H1 (cell line): ENCODE measurements around the gene CNBD2. TPM values are rescaled to one million over a fixed set of nuclear protein-coding genes. Genes with fewer than 3 reads are reported as not detected.

ENCODE experiments used
- HDAC2 ChIP-seq, 2 experiments: fragments of 300-600 bp in 1 of 2; sonication (generic) in 1 of 2; IDR thresholded peaks; 2 replicates each; pipeline ENCODE4 v1.6.1; 2011 to 2012; ENCODE audit warnings: low read depth in 2 of 2, low read length in 2 of 2, mild to moderate bottlenecking in 2 of 2, moderate library complexity in 2 of 2, borderline replicate concordance in 1 of 2, inconsistent platforms in 1 of 2
- KDM4A ChIP-seq: IDR thresholded peaks from one replicate; pipeline ENCODE4 v1.7.1; 2012; ENCODE audit warnings: low read depth, mild to moderate bottlenecking, moderate library complexity, low read length, inconsistent platforms; ENCODE audit not compliant: severe bottlenecking
- KDM5A ChIP-seq: fragments of 200-600 bp; IDR thresholded peaks from 2 replicates; pipeline ENCODE4 v1.7.1; 2012; ENCODE audit warnings: mild to moderate bottlenecking, low read length, inconsistent platforms, mixed read lengths
- NRF1 ChIP-seq: IDR thresholded peaks from 2 replicates; pipeline ENCODE4 v1.6.1; 2011; ENCODE audit warnings: mild to moderate bottlenecking, low read depth, low read length, improper control_type of control experiment
- PHF8 ChIP-seq: fragments of 200-600 bp; sonication (generic); conservative IDR thresholded peaks from 2 replicates; pipeline ENCODE4 v1.7.1; 2012; ENCODE audit warnings: low read depth, mild to moderate bottlenecking, inconsistent platforms, low read length, moderate library complexity
- POLR2AphosphoS5 ChIP-seq: IDR thresholded peaks from 2 replicates; pipeline ENCODE4 v1.6.1; 2011; ENCODE audit warnings: low read depth, low read length
- SP4 ChIP-seq: IDR thresholded peaks from 2 replicates; pipeline ENCODE4 v1.6.1; 2012; ENCODE audit warnings: low read length, inconsistent platforms
- SRF ChIP-seq: IDR thresholded peaks from 2 replicates; pipeline ENCODE4 v1.6.1; 2011; ENCODE audit warnings: mild to moderate bottlenecking, low read depth, low read length, moderate library complexity
- TBP ChIP-seq: IDR thresholded peaks from 2 replicates; pipeline ENCODE4 v1.6.1; 2011; ENCODE audit warnings: low read depth, low read length, improper control_type of control experiment
- YY1 ChIP-seq: IDR thresholded peaks from 2 replicates; pipeline ENCODE4 v1.6.1; 2011; ENCODE audit warnings: low read depth, mild to moderate bottlenecking, low read length
- polyA plus RNA-seq, 7 experiments: library from polyadenylated mRNA; depleted of rRNA in 3 of 7; stranded (reverse) in 5 of 7; unstranded in 2 of 7; fragments of >200 nt in 5 of 7; fragments of 200-250 nt in 2 of 7; gene quantifications; 1 replicate in 5 of 7; 2 replicates in 1 of 7; 4 replicates in 1 of 7; pipeline versions ENCODE4 v1.2.1 to v1.2.3, GENCODE V29; 2011 to 2013; ENCODE audit warnings: missing spikeins in 2 of 7, mixed read lengths in 2 of 7
- total RNA-seq: library from RNA; stranded (reverse); fragmentation: NEBNext Ultra II Directional; extraction: Animal tissue kit (Norgen Biotek cat#: 25700); gene quantifications from 2 replicates; pipeline ENCODE4 v1.2.1, GENCODE V29; 2021
- TF ChIP-seq, protein P1 (sequence below): fragments of 300-600 bp; sonication (generic); IDR thresholded peaks from 2 replicates; pipeline ENCODE4 v1.7.1; 2012; ENCODE audit warnings: low read length, moderate library complexity, mild to moderate bottlenecking, inconsistent platforms; ENCODE audit not compliant: insufficient replicate concordance

Gene CNBD2
- total and polyA plus RNA-seq, 2 of the 8 experiments (the other 6 are each of a cell fraction or from before 2014, with no cell fraction given) = 2.6 to 4.5 TPM

DNA sequence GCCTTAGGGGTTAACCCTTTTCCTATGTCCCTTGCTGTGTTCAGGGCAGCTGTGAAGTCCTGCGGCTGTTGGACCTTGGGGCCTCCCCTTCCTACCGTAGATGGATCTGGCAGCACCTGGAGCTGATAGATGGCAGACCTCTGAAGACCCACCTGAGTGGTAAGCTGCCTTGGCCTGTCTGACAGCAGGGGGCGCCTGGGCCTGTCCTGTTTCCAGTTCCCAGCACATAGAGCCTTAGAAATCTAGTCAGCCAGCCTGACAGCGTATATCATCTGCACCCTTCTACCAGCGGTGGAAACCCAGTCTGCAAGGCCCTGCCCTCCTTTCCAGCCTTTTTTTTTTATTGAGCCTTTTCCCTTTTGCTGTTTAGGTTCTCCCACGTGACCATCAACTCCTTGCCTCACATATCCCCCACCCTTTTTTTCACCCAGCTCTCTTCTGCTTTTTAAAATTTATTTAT lies 26.6 kb downstream of the CNBD2 start (continued):
- TF ChIP-seq, protein P1, sequence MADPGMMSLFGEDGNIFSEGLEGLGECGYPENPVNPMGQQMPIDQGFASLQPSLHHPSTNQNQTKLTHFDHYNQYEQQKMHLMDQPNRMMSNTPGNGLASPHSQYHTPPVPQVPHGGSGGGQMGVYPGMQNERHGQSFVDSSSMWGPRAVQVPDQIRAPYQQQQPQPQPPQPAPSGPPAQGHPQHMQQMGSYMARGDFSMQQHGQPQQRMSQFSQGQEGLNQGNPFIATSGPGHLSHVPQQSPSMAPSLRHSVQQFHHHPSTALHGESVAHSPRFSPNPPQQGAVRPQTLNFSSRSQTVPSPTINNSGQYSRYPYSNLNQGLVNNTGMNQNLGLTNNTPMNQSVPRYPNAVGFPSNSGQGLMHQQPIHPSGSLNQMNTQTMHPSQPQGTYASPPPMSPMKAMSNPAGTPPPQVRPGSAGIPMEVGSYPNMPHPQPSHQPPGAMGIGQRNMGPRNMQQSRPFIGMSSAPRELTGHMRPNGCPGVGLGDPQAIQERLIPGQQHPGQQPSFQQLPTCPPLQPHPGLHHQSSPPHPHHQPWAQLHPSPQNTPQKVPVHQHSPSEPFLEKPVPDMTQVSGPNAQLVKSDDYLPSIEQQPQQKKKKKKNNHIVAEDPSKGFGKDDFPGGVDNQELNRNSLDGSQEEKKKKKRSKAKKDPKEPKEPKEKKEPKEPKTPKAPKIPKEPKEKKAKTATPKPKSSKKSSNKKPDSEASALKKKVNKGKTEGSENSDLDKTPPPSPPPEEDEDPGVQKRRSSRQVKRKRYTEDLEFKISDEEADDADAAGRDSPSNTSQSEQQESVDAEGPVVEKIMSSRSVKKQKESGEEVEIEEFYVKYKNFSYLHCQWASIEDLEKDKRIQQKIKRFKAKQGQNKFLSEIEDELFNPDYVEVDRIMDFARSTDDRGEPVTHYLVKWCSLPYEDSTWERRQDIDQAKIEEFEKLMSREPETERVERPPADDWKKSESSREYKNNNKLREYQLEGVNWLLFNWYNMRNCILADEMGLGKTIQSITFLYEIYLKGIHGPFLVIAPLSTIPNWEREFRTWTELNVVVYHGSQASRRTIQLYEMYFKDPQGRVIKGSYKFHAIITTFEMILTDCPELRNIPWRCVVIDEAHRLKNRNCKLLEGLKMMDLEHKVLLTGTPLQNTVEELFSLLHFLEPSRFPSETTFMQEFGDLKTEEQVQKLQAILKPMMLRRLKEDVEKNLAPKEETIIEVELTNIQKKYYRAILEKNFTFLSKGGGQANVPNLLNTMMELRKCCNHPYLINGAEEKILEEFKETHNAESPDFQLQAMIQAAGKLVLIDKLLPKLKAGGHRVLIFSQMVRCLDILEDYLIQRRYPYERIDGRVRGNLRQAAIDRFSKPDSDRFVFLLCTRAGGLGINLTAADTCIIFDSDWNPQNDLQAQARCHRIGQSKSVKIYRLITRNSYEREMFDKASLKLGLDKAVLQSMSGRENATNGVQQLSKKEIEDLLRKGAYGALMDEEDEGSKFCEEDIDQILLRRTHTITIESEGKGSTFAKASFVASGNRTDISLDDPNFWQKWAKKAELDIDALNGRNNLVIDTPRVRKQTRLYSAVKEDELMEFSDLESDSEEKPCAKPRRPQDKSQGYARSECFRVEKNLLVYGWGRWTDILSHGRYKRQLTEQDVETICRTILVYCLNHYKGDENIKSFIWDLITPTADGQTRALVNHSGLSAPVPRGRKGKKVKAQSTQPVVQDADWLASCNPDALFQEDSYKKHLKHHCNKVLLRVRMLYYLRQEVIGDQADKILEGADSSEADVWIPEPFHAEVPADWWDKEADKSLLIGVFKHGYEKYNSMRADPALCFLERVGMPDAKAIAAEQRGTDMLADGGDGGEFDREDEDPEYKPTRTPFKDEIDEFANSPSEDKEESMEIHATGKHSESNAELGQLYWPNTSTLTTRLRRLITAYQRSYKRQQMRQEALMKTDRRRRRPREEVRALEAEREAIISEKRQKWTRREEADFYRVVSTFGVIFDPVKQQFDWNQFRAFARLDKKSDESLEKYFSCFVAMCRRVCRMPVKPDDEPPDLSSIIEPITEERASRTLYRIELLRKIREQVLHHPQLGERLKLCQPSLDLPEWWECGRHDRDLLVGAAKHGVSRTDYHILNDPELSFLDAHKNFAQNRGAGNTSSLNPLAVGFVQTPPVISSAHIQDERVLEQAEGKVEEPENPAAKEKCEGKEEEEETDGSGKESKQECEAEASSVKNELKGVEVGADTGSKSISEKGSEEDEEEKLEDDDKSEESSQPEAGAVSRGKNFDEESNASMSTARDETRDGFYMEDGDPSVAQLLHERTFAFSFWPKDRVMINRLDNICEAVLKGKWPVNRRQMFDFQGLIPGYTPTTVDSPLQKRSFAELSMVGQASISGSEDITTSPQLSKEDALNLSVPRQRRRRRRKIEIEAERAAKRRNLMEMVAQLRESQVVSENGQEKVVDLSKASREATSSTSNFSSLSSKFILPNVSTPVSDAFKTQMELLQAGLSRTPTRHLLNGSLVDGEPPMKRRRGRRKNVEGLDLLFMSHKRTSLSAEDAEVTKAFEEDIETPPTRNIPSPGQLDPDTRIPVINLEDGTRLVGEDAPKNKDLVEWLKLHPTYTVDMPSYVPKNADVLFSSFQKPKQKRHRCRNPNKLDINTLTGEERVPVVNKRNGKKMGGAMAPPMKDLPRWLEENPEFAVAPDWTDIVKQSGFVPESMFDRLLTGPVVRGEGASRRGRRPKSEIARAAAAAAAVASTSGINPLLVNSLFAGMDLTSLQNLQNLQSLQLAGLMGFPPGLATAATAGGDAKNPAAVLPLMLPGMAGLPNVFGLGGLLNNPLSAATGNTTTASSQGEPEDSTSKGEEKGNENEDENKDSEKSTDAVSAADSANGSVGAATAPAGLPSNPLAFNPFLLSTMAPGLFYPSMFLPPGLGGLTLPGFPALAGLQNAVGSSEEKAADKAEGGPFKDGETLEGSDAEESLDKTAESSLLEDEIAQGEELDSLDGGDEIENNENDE = no peak
- peak; percentile 68 for TF ChIP-seq YY1
- no peak for TF ChIP-seq POLR2AphosphoS5
- TF ChIP-seq NRF1 = no peak
- no peak for TF ChIP-seq KDM5A
- no peak for TF ChIP-seq HDAC2 (IDR thresholded peaks at IDR 0.05; ENCODE audit: borderline replicate concordance in 1 of 2, low read depth in 2 of 2, low read length in 2 of 2)
- TF ChIP-seq KDM4A = no peak
- no peak for TF ChIP-seq PHF8
- no peak for TF ChIP-seq SP4
- TF ChIP-seq SRF = no peak
- TF ChIP-seq TBP = peak; percentile 55; the same call in 1 of the 2 replicates
